C1 segment of cervical spinal cord (tissue), 14 donors: ENCODE measurements around the gene D2HGDH.
"Not testable (repeated sequence)": the region's sequence is repeated elsewhere in the genome, so short reads cannot be mapped to it uniquely, and the experiment has no call there.

Experiments
- DNase-seq, 14 donors: peaks; one replicate each; lab custom pipeline; 2025; lab: John Stamatoyannopoulos, UW

D2HGDH gene

DNA sequence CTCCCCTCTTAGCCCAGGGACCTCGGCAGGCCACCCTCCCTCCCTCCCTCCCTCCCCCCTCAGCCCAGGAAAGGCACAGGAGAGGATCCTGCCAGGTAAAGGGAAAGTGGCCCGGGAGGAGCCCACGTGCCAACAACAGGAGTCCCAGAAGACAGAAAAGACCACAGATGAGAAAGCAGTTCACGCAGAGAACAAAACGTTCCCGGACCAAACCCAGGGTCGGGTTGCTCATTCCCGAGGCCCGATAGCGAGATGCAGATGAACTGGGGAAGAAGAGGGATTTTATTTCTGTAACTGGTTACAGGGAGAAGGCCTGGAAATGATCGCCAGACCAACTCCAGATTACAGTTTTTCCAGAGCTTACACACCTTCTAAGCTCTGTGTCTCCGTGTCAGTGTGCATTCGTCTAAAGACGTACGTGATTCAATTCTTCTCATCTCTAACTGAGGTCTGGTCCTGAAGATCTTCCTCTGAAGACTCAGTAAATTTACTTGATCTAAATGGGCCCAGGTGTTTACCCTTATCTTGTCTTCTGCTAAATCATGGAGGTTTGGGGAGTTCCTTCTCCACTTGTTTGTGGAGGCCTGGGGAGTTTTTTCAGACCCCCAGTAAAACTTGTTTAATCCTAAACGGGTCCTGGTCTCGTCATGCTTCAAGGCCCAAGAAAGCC, 73.8 kb downstream of the D2HGDH start:
- no peak for DNase-seq

DNA sequence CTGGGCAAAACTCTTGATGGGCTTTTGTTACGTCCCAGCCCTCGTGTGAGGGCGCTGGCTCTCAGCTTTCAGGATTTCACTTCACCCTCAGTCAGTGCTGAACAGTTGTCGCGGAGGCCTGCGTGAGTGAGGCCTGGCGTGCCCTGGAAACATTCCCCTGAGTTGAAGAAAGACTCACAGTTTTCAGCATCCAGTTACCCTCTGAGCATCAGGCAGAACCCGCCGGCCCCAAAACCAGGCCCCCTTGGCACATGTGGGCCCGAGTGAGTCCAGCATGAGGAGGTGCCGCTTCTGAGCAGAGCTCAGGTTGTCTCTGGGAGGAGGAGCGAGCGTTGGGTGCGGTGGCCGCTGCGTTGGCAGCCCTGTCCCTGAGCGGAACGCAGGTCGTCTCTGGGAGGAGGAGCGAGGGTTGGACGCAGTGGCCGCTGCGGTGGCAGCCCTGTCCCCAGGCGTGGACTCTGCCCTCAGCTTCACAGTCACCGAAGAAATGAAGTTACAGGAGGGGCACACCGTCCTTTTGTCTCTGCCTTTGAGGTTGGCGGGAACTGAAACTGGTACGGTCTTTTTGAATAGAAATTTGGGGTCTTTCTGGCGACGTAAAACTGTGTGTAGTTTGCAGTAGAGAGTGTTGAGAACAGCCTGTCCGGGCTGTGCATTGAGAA, 74.4 kb downstream of the D2HGDH start, which contains the start of gene NEU4:
NEU4 (plus strand) TSS at position 473 of the 662 bp plus-strand sequence. CDS start 5,292 bp downstream, outside the sequence.
- DNase-seq, result no peak

- no peak for DNase-seq
These were observed 75.2 kb downstream of the D2HGDH start for GRCh38 chr2:241809383-241810306.

- peak in 9 of 14 donors; percentile 16 to 86 (median 61) for DNase-seq
These were observed 76.1 kb downstream of the D2HGDH start for GRCh38 chr2:241810307-241811200.

DNA sequence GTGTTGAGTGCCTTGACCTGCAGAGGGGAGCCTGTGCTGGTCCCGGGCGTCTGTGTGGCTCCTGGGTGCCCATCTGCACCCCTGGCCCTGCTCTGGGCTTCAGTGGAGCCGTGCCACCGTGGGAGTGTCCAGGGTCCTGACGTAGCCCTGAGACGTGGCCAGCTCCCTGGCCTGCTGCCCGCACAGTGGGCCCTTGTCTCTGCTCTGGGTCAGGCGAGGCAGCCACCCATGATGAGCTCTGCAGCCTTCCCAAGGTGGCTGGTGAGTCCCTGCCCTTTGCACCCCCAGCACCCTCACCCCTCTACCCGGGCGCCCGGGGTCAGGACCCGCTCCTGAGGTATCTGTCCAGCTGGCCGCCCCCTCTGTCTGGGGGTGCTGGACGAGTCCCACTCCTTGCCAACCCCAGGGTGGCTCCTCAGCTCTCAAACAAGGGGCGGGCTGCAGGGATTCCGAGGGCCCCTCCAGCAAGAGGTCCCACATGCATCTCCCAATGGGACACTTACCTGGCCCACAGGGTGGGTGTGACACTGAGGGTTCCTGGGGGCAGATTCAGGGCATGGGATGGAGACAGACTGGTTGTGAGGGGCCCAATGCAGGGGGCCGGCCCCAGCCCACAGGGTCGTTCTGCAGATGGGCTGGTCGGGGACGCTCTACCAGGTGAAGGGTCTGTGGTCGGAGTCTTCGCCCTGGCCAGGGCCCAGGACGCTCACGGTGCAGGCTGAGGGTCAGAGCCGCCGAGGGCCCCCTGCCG, 76.9 kb downstream of the D2HGDH start:
- DNase-seq, result peak in 7 of 14 donors; percentile 47 to 80 (median 64)

GRCh38 chr2:241811952-241812729, 77.7 kb downstream of the D2HGDH start:
- DNase-seq, result no peak

DNA sequence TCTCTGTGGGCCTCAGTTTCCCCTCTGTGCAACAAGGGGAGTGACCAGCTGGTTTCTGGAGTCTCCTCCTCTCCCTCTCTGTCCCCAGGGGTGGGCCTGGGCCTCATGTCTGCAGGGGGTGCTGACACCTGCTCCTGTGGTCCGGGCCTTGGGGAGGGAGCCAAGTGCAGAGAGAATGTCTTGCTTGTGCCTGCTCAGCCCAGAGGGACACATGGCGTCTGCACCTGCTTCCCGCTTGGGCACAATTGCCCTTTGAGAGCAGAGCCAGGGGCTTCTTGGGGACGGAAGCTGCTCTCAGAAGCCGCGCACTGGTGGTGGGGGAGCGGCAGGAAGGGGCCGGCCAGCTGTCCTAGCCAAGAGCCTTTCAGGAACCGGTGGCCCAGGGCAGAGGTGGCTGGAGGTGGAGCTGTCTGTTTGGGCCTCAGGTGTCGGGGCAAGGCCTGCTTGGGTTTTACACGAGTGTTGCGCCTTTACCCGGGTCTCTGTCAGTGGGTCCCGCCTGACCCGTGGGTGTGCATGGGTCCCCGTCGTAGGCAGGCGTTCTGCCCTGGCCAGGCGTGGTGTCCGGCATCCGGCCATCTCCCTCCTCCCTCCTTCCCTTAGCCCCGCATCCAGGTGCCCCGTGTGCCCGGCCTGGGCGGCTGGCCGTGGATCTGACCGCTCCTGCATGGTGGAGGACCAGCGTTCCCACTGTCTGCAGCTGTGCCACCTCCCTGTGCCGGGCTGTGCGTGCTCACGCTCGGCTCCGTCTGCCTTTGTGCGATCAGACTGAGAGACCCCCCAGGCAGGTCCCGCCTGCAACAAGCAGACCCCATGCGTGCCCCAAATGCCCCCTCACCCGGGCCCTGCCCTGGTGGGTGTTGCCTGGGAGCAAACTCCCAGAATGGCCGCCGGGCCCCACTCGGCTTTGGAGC, 78.6 kb downstream of the D2HGDH start:
- DNase-seq, result peak in 5 of 14 donors; percentile 8 to 66 (median 28)

- DNase-seq, result no peak
These were observed 79.4 kb downstream of the D2HGDH start for GRCh38 chr2:241813644-241814392.

- DNase-seq, result no peak
These were observed 79.9 kb downstream of the D2HGDH start for GRCh38 chr2:241814393-241814642.

- no peak for DNase-seq
These were observed 80.4 kb downstream of the D2HGDH start for GRCh38 chr2:241814643-241815476.

- no peak for DNase-seq
These were observed 81.3 kb downstream of the D2HGDH start for GRCh38 chr2:241815477-241816430.

GRCh38 chr2:241816431-241817121, 82.1 kb downstream of the D2HGDH start:
- DNase-seq, result no peak

- DNase-seq, result no peak
These were observed 82.8 kb downstream of the D2HGDH start for GRCh38 chr2:241817126-241817820.

DNA sequence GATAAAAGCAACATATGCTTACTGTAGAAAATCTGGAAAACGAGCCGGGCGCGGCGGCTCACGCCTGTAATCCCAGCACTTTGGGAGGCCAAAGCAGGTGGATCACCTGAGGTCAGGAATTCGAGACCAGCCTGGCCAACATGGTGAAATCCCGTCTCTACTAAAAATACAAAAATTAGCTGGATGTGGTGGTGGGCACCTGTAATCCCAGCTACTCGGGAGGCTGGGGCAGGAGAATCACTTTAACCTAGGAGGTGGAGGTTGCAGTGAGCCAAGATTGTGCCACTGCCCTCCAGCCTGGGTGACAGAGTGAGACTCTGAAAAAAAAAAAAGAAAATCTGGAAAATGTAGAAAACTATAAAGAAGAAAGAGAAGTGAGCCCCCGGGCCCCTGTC, 83.4 kb downstream of the D2HGDH start:
- not testable (repeated sequence) for DNase-seq
